HG02943 (cell line): ENCODE results near the gene HECTD4.
"Not testable (repeated sequence)": the region's sequence is repeated elsewhere in the genome, so short reads cannot be mapped to it uniquely, and the experiment has no call there.

Experiments used
- ATAC-seq: cut with Tn5 transposase; IDR thresholded peaks from one replicate; pipeline ENCODE4 v1.9.1; 2021; ENCODE audit warnings: mild to moderate bottlenecking, low read depth, moderate library complexity; ENCODE audit not compliant: unreplicated experiment

The HECTD4 gene

DNA sequence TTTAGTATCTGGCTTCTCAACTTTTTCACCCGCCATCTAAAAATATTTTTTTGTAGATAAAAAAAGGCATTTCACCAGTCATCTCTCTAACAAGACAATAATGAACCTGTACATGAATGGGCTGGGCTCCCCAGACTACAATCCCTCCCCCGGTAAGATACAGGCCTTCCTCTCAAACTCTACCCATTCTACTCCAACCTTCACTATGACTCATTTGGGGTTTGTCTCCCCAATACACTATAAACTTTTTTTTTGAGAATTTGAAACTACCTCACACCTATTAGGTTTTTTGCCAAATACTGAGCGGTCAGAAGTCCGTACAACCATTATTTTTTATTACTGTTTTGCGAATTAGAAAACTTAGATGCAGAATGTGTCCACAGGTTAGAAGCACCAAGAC lies 26.4 kb upstream of the HECTD4 start:
- ATAC-seq = no peak

- ATAC-seq = not testable (repeated sequence)
These were observed 25.5 kb upstream of the HECTD4 start for GRCh38 chr12:112407683-112408082.

GRCh38 chr12:112406519-112407488 lies 24.6 kb upstream of the HECTD4 start:
- ATAC-seq = no peak

DNA sequence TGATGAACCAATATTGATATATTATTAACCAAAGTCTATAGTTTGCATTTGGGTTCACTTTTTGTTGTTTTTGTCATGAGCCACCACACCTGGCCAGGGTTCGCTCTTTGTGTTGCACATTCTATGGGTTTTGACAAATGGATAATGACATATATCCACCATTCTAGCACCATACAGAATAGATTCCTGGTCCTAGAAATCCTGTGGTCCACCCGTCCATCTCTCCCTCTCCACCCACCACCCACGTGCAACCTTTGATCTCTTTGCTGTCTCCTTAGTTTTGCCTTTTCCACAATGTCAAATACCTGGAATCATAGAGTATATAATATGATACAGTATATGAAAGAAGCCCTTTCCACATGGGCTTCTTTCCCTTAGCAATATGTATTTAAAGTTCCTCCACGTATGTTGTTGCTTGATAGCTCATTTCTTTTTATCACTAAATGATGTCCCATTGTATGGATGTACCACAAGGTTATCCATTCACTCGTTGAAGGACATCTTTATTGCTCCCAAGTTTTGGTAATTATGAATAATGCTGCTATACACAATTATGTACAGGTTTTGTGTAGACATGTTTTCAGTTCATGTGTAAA lies 19.8 kb upstream of the HECTD4 start:
- ATAC-seq = no peak

DNA sequence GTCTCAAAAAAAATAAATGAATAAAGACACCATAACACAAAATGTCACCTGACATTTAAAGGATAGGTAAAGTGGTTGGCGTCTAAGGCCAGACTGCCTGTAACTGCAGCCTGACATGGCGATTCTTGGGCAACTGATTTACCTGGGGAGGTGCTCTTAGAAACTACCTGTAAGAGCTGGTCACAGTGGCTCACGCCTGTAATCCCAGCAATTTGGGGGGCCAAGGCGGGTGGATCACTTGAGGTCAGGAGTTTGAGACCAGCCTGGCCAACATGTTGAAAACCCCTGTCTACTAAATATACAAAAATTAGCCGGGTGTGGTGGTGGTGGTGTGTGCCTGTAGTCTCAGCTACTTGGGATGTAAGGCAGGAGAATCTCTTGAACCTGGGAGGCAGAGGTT lies 18.8 kb upstream of the HECTD4 start:
- ATAC-seq = no peak

- no peak for ATAC-seq
These were observed 11.1 kb upstream of the HECTD4 start for GRCh38 chr12:112393328-112393727.

DNA sequence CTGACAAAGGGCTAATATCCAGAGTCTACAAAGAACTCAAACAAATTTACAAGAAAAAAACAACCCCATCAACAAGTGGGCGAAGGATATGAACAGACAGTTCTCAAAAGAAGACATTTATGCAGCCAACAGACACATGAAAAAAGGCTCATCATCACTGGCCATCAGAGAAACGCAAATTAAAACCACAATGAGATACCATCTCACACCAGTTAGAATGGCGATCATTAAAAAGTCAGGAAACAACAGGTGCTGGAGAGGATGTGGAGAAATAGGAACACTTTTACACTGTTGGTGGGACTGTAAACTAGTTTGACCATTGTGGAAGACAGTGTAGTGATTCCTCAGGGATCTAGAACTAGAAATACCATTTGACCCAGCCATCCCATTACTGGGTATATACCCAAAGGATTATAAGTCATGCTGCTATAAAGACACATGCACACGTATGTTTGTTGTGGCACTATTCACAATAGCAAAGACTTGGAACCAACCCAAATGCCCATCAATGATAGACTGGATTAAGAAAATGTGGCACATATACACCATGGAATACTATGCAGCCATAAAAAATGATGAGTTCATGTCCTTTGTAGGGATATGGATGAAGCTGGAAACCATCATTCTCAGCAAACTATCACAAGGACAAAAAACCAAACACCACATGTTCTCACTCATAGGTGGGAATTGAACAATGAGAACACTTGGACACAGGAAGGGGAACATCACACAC lies 7.9 kb upstream of the HECTD4 start:
- ATAC-seq = not testable (repeated sequence)

DNA sequence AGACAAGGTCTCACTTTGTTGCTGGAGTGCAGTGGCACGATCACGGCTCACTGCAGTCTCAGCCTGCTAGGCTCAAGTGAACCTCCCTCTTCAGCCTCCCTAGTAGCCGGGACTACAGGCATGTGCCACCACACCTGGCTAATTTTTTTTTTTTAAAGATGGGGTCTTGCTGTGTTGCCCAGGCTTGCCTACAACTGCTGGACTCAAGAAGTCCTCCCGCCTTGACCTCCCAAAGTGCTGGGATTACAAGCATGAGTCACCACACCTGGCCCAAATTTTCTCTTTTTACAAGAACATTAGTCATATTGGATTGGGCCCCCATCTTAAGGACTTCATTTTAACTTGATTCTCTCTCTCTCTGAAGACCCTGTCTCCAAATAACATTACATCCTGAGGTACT lies 7.0 kb upstream of the HECTD4 start:
- no peak for ATAC-seq

DNA sequence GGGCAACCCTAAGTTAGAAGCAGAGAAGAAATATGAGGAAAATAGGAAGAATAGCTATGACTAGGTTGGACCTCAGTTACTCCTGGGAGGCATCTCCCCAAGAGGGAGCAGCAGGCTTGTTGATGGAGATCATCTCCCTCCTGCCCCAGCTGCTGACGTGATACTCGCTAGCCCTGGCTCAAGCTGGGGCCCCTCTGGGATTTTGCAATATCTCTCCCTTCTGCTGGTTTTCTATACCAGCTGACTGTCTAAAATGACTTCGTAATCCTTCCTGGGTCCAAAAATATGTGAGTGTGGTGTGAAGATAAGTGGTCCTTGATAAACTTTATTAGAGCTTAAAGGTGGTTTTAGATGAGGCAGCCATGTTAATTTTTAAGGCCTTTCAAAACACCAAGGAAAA lies 4.5 kb upstream of the HECTD4 start:
- no peak for ATAC-seq

DNA sequence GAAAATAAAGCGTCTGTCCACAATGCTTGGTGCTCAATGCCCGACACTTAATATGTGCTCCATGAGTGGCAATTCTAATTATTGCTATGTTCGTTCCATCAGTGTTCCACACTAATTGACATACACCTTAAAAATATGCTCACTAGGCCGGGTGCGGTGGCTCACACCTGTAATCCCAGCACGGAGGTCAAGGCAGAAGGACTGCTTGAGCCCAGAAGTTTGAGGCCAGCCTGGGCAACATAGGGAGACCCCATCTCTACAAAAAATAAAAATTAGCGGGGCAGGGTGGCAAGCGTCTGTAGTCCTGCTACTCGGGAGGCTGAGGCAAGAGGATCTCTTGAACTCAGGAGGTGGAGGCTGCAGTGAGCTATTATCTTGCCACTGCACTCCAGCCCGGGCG lies 635 bp upstream of the HECTD4 start:
- ATAC-seq = no peak

GRCh38 chr12:112381406-112381882 lies 787 bp downstream of the HECTD4 start:
- peak; percentile 39 for ATAC-seq

GRCh38 chr12:112380663-112381405 lies 1.4 kb downstream of the HECTD4 start:
- no peak for ATAC-seq

GRCh38 chr12:112375105-112375504 lies 7.1 kb downstream of the HECTD4 start:
- ATAC-seq = no peak

- no peak for ATAC-seq
These were observed 8.0 kb downstream of the HECTD4 start for GRCh38 chr12:112374166-112374740.

DNA sequence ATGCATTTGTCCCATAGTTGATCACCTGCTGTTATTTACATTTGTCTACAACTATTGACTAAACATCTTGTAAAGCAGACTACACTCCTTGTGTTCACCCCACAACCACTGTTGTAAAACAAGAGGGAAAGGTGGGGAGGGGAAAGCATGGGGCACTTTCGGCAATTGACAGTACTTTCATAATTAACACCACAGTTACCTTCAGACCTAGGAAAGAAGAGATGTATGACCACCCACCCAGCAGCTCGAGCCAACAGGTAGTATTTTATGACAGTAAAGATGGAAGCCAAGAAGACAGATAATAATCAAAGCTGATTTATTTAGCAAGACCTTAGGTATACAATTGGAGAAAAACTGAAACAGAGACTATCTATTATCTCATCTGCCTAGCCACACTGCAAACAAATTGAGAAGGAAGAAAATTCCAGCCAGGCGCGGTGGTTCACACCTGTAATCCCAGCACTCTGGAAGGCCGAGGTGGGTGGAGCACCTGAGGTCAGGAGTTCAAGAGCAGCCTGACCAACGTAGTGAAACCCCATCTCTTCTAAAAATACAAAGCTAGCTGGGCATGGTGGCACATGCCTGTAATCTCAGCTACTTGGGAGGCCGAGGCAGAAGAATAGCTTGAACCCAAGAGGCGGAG lies 11.2 kb downstream of the HECTD4 start:
- no peak for ATAC-seq

- no peak for ATAC-seq
These were observed 12.0 kb downstream of the HECTD4 start for GRCh38 chr12:112370199-112370598.

- ATAC-seq = no peak
These were observed 13.4 kb downstream of the HECTD4 start for GRCh38 chr12:112368856-112369255.

DNA sequence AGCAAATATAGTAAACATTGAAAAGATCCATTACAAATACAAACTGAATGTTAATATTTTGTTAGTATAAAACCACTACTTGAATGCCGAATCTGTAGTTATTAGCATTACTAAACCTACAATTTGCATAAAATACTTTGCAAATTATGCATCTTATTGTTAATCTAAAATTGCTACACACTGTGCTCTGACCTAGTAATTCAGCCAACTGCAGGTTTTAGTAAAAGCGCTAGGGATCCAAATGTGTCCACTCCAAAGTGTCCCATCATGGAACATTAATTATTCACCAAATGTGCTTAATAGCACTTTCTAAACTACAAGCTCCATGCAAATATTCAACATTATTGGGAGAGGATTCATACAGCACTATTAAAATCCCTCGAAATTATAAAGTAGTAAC lies 14.3 kb downstream of the HECTD4 start:
- no peak for ATAC-seq

GRCh38 chr12:112362310-112362709 lies 19.9 kb downstream of the HECTD4 start:
- ATAC-seq = no peak

DNA sequence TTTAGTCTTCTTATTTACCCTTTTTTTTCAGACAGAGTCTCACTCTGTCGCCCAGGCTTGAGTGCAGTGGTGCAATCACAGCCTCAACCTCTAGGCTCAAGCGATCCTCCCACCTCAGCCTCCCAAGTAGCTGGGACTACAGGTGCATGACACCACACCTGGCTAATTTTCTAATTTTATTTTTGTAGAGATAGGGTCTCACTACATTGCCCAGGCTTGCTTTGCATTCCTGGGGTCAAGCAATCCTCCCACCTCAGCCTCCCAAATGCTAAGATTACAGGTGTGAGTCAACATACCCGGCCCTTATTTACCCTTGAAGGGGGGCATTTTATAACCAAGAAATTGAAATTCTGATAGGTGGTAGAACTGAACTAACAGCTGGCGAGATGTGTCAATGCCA lies 21.0 kb downstream of the HECTD4 start:
- no peak for ATAC-seq
